GM12878 (cell line): ENCODE data around the gene DRC1. TPM values are rescaled to one million over a fixed set of nuclear protein-coding genes. Genes with fewer than 3 reads are reported as not detected.

Experiments
- ATAC-seq: fragments of 200-7000 bp; cut with Tn5 transposase; 3 replicates; pipeline ENCODE4 v1.9.1; 2020; ENCODE audit warnings: mild to moderate bottlenecking, moderate library complexity
- BruUV-seq: library from RNA; stranded (reverse); fragments of 400-500 nt; replicated peaks from 2 replicates; lab custom pipeline; 2021; lab: Mats Ljungman, UMichigan
- CTCF ChIA-PET: fragments of 300-600 bp; sonication (Branson Sonifier 250); formaldehyde crosslinking; extraction: SDS; loops from one replicate; lab custom pipeline; 2021; ENCODE audit warnings: inconsistent platforms; lab: Yijun Ruan, JAX
- POLR2A ChIA-PET: fragments of 350-600 bp; formaldehyde crosslinking; extraction: SDS; loops from one replicate; lab custom pipeline; 2021; ENCODE audit warnings: inconsistent platforms; lab: Charles Lee
- RAD21 ChIA-PET: fragments of 300-600 bp; sonication (Branson Sonifier 250); formaldehyde crosslinking; loops from one replicate; lab custom pipeline; 2023; ENCODE audit warnings: antibody characterized with exemption; ENCODE audit not compliant: unreplicated experiment; lab: Charles Lee
- SMC1A ChIA-PET: fragments of 300-600 bp; sonication (Branson Sonifier 250); formaldehyde crosslinking; loops from one replicate; lab custom pipeline; 2023; ENCODE audit not compliant: unreplicated experiment, uncharacterized antibody; lab: Charles Lee
- DNase-seq: peaks from one replicate; pipeline ENCODE4 v3.0.0-alpha.2; 2011; ENCODE audit warnings: low read depth, low spot score
- FAIRE-seq: peaks from 3 replicates; lab custom pipeline; 2011; peaks lifted over from hg19 to GRCh38; lab: Jason Lieb, UNC
- H2AFZ ChIP-seq: 2 replicates; pipeline ENCODE4 v1.6.0; 2011; ENCODE audit warnings: low read depth, low read length, control low read depth; ENCODE audit not compliant: control insufficient read depth
- H3K27ac ChIP-seq: 2 replicates; pipeline ENCODE4 v1.5.1; 2011; ENCODE audit warnings: control low read depth; ENCODE audit not compliant: control insufficient read depth, insufficient read depth
- H3K27me3 ChIP-seq, 2 experiments: replicated peaks in 1 of 2; 2 replicates each; pipeline versions ENCODE4 v1.6.0 to v1.6.1; 2011; ENCODE audit warnings: low read length in 1 of 2; ENCODE audit not compliant: control insufficient read depth in 2 of 2, insufficient read depth in 2 of 2
- H3K36me3 ChIP-seq, 2 experiments: 2 replicates each; pipeline ENCODE4 v1.5.1; 2011; ENCODE audit warnings: low read length in 1 of 2; ENCODE audit not compliant: control insufficient read depth in 2 of 2, insufficient read depth in 2 of 2
- H3K4me1 ChIP-seq: 2 replicates; pipeline ENCODE4 v1.6.1; 2011; ENCODE audit warnings: mild to moderate bottlenecking, low read length, moderate library complexity, mixed read lengths; ENCODE audit not compliant: control insufficient read depth, insufficient read depth
- H3K4me2 ChIP-seq: 2 replicates; pipeline ENCODE4 v1.6.0; 2011; ENCODE audit warnings: control low read depth; ENCODE audit not compliant: control insufficient read depth, insufficient read depth
- H3K4me3 ChIP-seq: fragments of 200-600 bp; sonication (generic); 2 replicates; pipeline ENCODE4 v1.5.1; 2016
- H3K79me2 ChIP-seq: 2 replicates; pipeline ENCODE4 v1.6.0; 2011; ENCODE audit warnings: low read length; ENCODE audit not compliant: control insufficient read depth, insufficient read depth
- H3K9ac ChIP-seq: 2 replicates; pipeline ENCODE4 v1.8.0; 2011; ENCODE audit warnings: low read length, control low read depth, mixed read lengths; ENCODE audit not compliant: control insufficient read depth, insufficient read depth
- H3K9me3 ChIP-seq: replicated peaks from 3 replicates; pipeline ENCODE4 v1.5.1; 2011; ENCODE audit warnings: mild to moderate bottlenecking, low read length; ENCODE audit not compliant: control insufficient read depth, insufficient read depth
- H4K20me1 ChIP-seq: 2 replicates; pipeline ENCODE4 v1.6.0; 2011; ENCODE audit not compliant: control insufficient read depth, insufficient read depth
- BHLHE40 ChIP-seq, 2 experiments: fragments of 450-650 bp in 1 of 2; IDR thresholded peaks; 2 replicates each; pipeline ENCODE4 v1.6.1; 2011 to 2017; ENCODE audit warnings: low read depth in 2 of 2, borderline replicate concordance in 1 of 2, improper control_type of control experiment in 1 of 2, low read length in 1 of 2, mild to moderate bottlenecking in 1 of 2
- CBFB ChIP-seq: IDR thresholded peaks from 2 replicates; pipeline ENCODE4 v1.6.1; 2016; ENCODE audit warnings: antibody characterized with exemption, low read depth
- DPF2 ChIP-seq: fragments of 450-650 bp; IDR thresholded peaks from 2 replicates; pipeline ENCODE4 v1.6.1; 2017; ENCODE audit warnings: mild to moderate bottlenecking
- ESRRA ChIP-seq: IDR thresholded peaks from 2 replicates; pipeline ENCODE4 v1.6.1; 2012; ENCODE audit warnings: mild to moderate bottlenecking, low read length, improper control_type of control experiment
- GABPA ChIP-seq: IDR thresholded peaks from 2 replicates; pipeline ENCODE4 v1.6.1; 2014; ENCODE audit warnings: antibody characterized with exemption, low read depth, mild to moderate bottlenecking, inconsistent platforms
- GATAD2B ChIP-seq: fragments of 450-650 bp; conservative IDR thresholded peaks from 2 replicates; pipeline ENCODE4 v1.6.1; 2017; ENCODE audit warnings: low read depth, mild to moderate bottlenecking, moderate library complexity
- MTA2 ChIP-seq: fragments of 450-650 bp; IDR thresholded peaks from 2 replicates; pipeline ENCODE4 v1.6.1; 2016; ENCODE audit warnings: low read depth, mild to moderate bottlenecking, moderate library complexity
- NFIC ChIP-seq: IDR thresholded peaks from 2 replicates; pipeline ENCODE4 v1.6.1; 2012; ENCODE audit warnings: low read depth, mild to moderate bottlenecking, inconsistent platforms, low read length, moderate library complexity
- NR2C1 ChIP-seq: fragments of 450-650 bp; IDR thresholded peaks from 2 replicates; pipeline ENCODE4 v1.6.1; 2017; ENCODE audit warnings: antibody characterized with exemption, mild to moderate bottlenecking, moderate library complexity
- PML ChIP-seq: IDR thresholded peaks from 2 replicates; pipeline ENCODE4 v1.6.1; 2012; ENCODE audit warnings: low read length, inconsistent platforms
- RAD21 ChIP-seq: IDR thresholded peaks from 2 replicates; pipeline ENCODE4 v1.6.1; 2011; ENCODE audit warnings: mild to moderate bottlenecking, low read depth, low read length, moderate library complexity; ENCODE audit not compliant: insufficient read depth
- RELA ChIP-seq: fragments of 450-650 bp; IDR thresholded peaks from 2 replicates; pipeline ENCODE4 v1.8.0; 2014; ENCODE audit warnings: borderline replicate concordance; ENCODE audit not compliant: partially characterized antibody
- REST ChIP-seq: IDR thresholded peaks from 2 replicates; pipeline ENCODE4 v1.6.1; 2012; ENCODE audit warnings: mild to moderate bottlenecking, low read depth, low read length
- SIN3A ChIP-seq: IDR thresholded peaks from 2 replicates; pipeline ENCODE4 v1.6.1; 2012; ENCODE audit warnings: low read depth, low read length, improper control_type of control experiment
- SMAD1 ChIP-seq: fragments of 450-650 bp; IDR thresholded peaks from 2 replicates; pipeline ENCODE4 v1.6.1; 2018; ENCODE audit warnings: mild to moderate bottlenecking, low read depth; ENCODE audit not compliant: partially characterized antibody
- SMARCA5 ChIP-seq: fragments of 450-650 bp; IDR thresholded peaks from 2 replicates; pipeline ENCODE4 v1.6.1; 2017; ENCODE audit warnings: mild to moderate bottlenecking
- SUPT20H ChIP-seq: IDR thresholded peaks from 2 replicates; pipeline ENCODE4 v1.6.1; 2011; ENCODE audit warnings: low read depth, mild to moderate bottlenecking, low read length, moderate library complexity, borderline replicate concordance; ENCODE audit not compliant: control insufficient read depth
- TARDBP ChIP-seq: IDR thresholded peaks from 2 replicates; pipeline ENCODE4 v1.6.1; 2016; ENCODE audit warnings: borderline replicate concordance
- WGBS: methylation state at CpG from one replicate; pipeline ENCODE4 v1.1.6; 2016; ENCODE audit warnings: low lambda C conversion rate; ENCODE audit not compliant: insufficient replicate concordance, insufficient coverage; ENCODE audit errors: missing lambda C conversion rate; 5-methylcytosine and 5-hydroxymethylcytosine counted together
- in situ Hi-C: fragments of 300-500 bp; cut with MboI; formaldehyde crosslinking; loops from 9 replicates; pipeline ENCODE4 v1.14.3; 2018; ENCODE audit warnings: mixed read lengths
- intact Hi-C: fragments of 100-400 bp; cut with micrococcal nuclease; formaldehyde crosslinking; loops from one replicate; pipeline ENCODE4 v1.14.2; 2022; ENCODE audit not compliant: unreplicated experiment
- polyA plus RNA-seq, 11 experiments: library from polyadenylated mRNA; depleted of rRNA in 4 of 11; unstranded in 6 of 11; stranded (reverse) in 5 of 11; fragments of >200 nt; fragmentation: Nextera tagmentation in 4 of 11; fragmentation: Illumina TruSeq in 1 of 11; extraction: Ambion mirVana in 4 of 11; extraction: Trizol in 1 of 11; gene quantifications; 1 replicate in 1 of 11; 2 replicates in 10 of 11; pipeline versions ENCODE4 v1.2.1 to v1.2.3, GENCODE V29; 2011 to 2016; ENCODE audit warnings: inconsistent platforms in 2 of 11, missing spikeins in 2 of 11, low read depth in 1 of 11
- total RNA-seq, 4 experiments: library from RNA; depleted of rRNA in 3 of 4; stranded (reverse); fragments of >200 nt in 3 of 4; fragmentation: Illumina TruSeq in 1 of 4; extraction: Trizol in 1 of 4; gene quantifications; 2 replicates each; pipeline versions ENCODE4 v1.2.1 to v1.2.3, GENCODE V29; 2013 to 2021
- TF ChIP-seq, protein P1 (sequence below): fragments of 450-650 bp; IDR thresholded peaks from 2 replicates; pipeline ENCODE4 v1.6.1; 2017; ENCODE audit warnings: mild to moderate bottlenecking, moderate library complexity

Gene DRC1
- total and polyA plus RNA-seq, 10 of the 15 experiments (the other 5 are each of a cell fraction or from before 2014, with no cell fraction given) = 0.03 TPM; not detected in 9

GRCh38 chr2:26483957-26484565 is 82.3 kb downstream of the DRC1 start:
- DNase-seq (no peak), FAIRE-seq (no peak), ATAC-seq (no peak)
- POLR2A ChIA-PET = no interaction called here
- SMC1A ChIA-PET = no interaction called here
- in situ Hi-C loops = no loop called here
- no peaks in the 10 kb centered on the region for H3K27me3 ChIP-seq
- H2AFZ ChIP-seq = no peak overlapping the region
- no peaks in the 10 kb centered on the region for H3K9me3 ChIP-seq
- H3K79me2 ChIP-seq = no peaks in the 10 kb centered on the region
- no peak overlapping the region for H3K4me2 ChIP-seq
- no peak overlapping the region for H3K4me3 ChIP-seq
- TF ChIP-seq PML (no peak), SMAD1 (no peak), TARDBP (no peak), MTA2 (no peak), SMARCA5 (no peak), BHLHE40 (IDR thresholded peaks at IDR 0.05; ENCODE audit: borderline replicate concordance in 1 of 2, low read depth in 2 of 2, low read length in 1 of 2) (no peak), NR2C1 (no peak), CBFB (no peak), GABPA (no peak), REST (no peak), RELA (no peak), SIN3A (no peak), RAD21 (no peak), NFIC (no peak), GATAD2B (no peak), ESRRA (no peak), SUPT20H (no peak), DPF2 (no peak)
- TF ChIP-seq, protein P1, sequence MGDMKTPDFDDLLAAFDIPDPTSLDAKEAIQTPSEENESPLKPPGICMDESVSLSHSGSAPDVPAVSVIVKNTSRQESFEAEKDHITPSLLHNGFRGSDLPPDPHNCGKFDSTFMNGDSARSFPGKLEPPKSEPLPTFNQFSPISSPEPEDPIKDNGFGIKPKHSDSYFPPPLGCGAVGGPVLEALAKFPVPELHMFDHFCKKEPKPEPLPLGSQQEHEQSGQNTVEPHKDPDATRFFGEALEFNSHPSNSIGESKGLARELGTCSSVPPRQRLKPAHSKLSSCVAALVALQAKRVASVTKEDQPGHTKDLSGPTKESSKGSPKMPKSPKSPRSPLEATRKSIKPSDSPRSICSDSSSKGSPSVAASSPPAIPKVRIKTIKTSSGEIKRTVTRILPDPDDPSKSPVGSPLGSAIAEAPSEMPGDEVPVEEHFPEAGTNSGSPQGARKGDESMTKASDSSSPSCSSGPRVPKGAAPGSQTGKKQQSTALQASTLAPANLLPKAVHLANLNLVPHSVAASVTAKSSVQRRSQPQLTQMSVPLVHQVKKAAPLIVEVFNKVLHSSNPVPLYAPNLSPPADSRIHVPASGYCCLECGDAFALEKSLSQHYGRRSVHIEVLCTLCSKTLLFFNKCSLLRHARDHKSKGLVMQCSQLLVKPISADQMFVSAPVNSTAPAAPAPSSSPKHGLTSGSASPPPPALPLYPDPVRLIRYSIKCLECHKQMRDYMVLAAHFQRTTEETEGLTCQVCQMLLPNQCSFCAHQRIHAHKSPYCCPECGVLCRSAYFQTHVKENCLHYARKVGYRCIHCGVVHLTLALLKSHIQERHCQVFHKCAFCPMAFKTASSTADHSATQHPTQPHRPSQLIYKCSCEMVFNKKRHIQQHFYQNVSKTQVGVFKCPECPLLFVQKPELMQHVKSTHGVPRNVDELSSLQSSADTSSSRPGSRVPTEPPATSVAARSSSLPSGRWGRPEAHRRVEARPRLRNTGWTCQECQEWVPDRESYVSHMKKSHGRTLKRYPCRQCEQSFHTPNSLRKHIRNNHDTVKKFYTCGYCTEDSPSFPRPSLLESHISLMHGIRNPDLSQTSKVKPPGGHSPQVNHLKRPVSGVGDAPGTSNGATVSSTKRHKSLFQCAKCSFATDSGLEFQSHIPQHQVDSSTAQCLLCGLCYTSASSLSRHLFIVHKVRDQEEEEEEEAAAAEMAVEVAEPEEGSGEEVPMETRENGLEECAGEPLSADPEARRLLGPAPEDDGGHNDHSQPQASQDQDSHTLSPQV = no peak
- no peaks in the 10 kb centered on the region for H3K4me1 ChIP-seq
- H3K27ac ChIP-seq = no peak overlapping the region
- CTCF ChIA-PET = no interaction called here
- H4K20me1 ChIP-seq = no peaks in the 10 kb centered on the region
- RAD21 ChIA-PET = no interaction called here
- H3K9ac ChIP-seq = no peak overlapping the region
- intact Hi-C loops = no loop called here
- H3K36me3 ChIP-seq = no peaks in the 10 kb centered on the region
- 62% methylated on average over 13 of the region's 13 CpGs for WGBS
- no TSS peak for BruUV-seq
